ENCODE results near the gene CDH18. TPM values are rescaled to one million over a fixed set of nuclear protein-coding genes. Genes with fewer than 3 reads are reported as not detected.

Gene CDH18, protein sequence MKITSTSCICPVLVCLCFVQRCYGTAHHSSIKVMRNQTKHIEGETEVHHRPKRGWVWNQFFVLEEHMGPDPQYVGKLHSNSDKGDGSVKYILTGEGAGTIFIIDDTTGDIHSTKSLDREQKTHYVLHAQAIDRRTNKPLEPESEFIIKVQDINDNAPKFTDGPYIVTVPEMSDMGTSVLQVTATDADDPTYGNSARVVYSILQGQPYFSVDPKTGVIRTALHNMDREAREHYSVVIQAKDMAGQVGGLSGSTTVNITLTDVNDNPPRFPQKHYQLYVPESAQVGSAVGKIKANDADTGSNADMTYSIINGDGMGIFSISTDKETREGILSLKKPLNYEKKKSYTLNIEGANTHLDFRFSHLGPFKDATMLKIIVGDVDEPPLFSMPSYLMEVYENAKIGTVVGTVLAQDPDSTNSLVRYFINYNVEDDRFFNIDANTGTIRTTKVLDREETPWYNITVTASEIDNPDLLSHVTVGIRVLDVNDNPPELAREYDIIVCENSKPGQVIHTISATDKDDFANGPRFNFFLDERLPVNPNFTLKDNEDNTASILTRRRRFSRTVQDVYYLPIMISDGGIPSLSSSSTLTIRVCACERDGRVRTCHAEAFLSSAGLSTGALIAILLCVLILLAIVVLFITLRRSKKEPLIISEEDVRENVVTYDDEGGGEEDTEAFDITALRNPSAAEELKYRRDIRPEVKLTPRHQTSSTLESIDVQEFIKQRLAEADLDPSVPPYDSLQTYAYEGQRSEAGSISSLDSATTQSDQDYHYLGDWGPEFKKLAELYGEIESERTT
- total RNA-seq, result not detected

DNA sequence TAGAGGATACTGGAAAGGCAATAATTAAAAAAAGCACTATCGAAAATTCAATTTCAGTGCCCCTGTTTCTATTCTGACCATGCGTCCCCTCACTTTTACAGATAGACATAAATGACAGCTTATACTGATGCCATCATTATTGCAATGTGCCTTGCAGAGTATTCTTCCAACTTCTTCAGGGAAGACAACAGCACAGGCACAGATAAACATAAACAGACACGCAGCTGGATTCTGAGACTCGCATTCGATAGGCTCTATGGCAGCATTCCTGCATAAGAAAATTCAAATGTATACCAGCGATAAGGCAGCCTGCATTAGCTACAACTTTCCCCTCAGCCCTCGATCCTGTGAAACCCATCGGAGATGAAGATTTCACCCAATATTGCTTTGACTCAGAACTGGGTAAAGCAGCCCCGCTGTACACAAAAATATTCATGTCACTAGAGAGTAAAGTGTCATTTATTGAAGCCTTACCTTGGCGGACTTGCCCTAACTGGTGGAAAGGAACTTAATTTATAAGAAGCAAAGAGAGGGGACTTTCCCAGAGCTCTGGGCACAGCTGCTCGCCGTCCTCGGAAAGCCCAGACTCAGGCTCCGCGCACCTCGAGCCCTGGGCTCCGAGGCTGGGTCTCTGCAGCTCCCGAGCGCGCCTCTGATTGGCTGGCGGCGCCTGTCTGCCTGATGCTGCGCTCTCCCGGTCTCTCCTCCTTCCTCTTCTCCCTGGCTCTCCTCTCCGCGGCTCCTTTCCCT, at the start of gene CDH18:
CDH18 (minus strand) TSS at position 589 of the 750 bp plus-strand sequence. CDS start 149,214 bp downstream, outside the sequence.
- no peak within 1 kb of the TSS for H3K4me3 ChIP-seq
- TF ChIP-seq, protein P1, sequence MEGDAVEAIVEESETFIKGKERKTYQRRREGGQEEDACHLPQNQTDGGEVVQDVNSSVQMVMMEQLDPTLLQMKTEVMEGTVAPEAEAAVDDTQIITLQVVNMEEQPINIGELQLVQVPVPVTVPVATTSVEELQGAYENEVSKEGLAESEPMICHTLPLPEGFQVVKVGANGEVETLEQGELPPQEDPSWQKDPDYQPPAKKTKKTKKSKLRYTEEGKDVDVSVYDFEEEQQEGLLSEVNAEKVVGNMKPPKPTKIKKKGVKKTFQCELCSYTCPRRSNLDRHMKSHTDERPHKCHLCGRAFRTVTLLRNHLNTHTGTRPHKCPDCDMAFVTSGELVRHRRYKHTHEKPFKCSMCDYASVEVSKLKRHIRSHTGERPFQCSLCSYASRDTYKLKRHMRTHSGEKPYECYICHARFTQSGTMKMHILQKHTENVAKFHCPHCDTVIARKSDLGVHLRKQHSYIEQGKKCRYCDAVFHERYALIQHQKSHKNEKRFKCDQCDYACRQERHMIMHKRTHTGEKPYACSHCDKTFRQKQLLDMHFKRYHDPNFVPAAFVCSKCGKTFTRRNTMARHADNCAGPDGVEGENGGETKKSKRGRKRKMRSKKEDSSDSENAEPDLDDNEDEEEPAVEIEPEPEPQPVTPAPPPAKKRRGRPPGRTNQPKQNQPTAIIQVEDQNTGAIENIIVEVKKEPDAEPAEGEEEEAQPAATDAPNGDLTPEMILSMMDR (IDR thresholded peaks at IDR 0.05), result no peak
- TF ChIP-seq POLR2A (IDR thresholded peaks at IDR 0.05), result no peak
- DNase-seq, result peak in 1 of 3 donors; percentile 44

DNA sequence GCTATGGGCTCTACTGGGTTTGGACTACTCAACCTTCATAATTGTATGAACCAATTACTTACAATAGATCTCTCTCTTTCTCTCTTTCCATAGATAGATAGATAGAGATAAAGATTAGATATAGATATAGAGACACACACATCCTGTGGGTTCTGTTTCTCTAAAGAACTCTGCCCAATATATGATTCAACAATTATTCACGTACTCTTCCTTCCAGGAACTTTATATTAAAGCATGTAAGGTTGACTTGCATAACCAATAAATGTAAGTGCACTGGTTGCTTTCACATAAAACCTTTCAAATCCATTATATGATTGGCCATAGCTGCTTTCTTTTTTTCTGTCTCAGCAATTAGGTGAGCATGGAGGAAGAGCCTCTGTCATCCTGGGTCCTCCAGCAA, 46.7 kb upstream of the CDH18 start:
- no peaks in the 10 kb centered on the region for H3K9me3 ChIP-seq
- TF ChIP-seq POLR2A (IDR thresholded peaks at IDR 0.05), result no peak
- TF ChIP-seq, protein P1 (IDR thresholded peaks at IDR 0.05), result no peak
- no peak for DNase-seq
- H3K36me3 ChIP-seq, result no peaks in the 10 kb centered on the region
- no peaks in the 10 kb centered on the region for H3K4me1 ChIP-seq
- no peak overlapping the region for H3K27ac ChIP-seq
- no peak overlapping the region for H3K4me3 ChIP-seq
- no peaks in the 10 kb centered on the region for H3K27me3 ChIP-seq

More for the DNA sequence above, at the start of gene CDH18:
- no peaks in the 10 kb centered on the region for H3K9me3 ChIP-seq
- no peak within 1 kb of the TSS for H3K27ac ChIP-seq
- no peaks in the 10 kb centered on the region for H3K36me3 ChIP-seq
- H3K4me1 ChIP-seq, result no peaks in the 10 kb centered on the region
- no peaks in the 10 kb centered on the region for H3K27me3 ChIP-seq

DNA sequence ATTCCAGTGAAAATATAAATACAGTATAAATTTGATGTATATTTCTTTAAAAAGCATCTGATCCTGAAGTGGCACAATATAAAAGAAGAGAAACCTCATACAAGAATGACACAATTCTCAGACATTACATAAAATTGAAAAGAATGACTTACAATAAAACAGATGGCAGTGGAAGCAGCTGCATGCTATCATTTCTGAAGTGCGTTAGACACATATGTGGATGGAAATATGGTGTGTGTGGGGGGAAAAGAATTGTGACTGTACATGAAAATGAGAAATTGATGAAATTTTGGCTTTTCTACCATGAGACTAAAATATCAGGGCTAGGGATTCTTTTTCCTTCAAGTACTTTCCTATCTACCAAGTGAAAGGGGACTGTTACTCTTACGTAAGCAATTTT, 45.9 kb upstream of the CDH18 start:
- TF ChIP-seq, protein P1 (IDR thresholded peaks at IDR 0.05), result no peak
- no peak for TF ChIP-seq POLR2A (IDR thresholded peaks at IDR 0.05)
- H3K27ac ChIP-seq, result no peak overlapping the region
- no peaks in the 10 kb centered on the region for H3K4me1 ChIP-seq
- no peaks in the 10 kb centered on the region for H3K36me3 ChIP-seq
- DNase-seq, result no peak
- no peak overlapping the region for H3K4me3 ChIP-seq
- H3K9me3 ChIP-seq, result no peaks in the 10 kb centered on the region
- H3K27me3 ChIP-seq, result no peaks in the 10 kb centered on the region

DNA sequence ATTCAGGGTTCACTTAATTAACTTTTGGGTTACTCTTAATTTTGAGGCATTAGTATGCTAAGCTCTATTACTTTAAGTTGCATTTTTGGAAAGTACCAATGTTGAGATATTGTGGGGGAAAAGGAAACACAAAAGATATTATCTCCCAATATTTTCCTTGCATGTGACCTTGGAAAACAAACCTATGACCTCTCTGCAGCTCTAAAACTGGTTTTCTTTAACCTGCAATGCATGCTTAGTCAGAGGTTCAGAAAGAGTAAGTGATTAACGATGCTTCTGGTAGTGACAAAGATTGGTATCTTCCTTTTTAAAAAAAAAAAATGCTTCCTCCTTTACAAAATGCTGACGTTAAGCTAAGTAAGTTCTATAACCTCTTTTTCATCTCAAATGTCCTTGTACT, 44.9 kb upstream of the CDH18 start:
- no peaks in the 10 kb centered on the region for H3K27me3 ChIP-seq
- TF ChIP-seq, protein P1 (IDR thresholded peaks at IDR 0.05), result no peak
- TF ChIP-seq POLR2A (IDR thresholded peaks at IDR 0.05), result no peak
- DNase-seq, result no peak

DNA sequence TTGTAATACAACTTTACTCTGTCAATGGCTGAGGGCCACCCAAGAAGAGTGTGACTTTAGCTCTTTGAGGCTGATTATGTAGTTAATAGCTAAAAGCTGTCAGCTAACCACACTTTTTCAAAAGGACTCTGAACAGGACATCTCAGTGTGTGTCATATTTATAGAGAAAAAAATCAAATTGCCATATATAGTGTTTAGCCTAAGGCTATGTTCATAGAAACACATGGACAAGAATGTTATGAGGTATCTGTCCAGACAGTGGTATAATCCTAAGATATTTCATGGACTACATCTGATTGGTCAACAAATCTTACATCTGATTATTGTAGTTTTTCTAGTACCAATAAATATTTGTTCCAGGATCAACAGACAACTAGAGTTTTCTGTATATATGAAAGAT, 42.1 kb upstream of the CDH18 start:
- Histone ChIP-seq H3K9me3 (no peaks in the 10 kb centered on the region), H3K36me3 (no peaks in the 10 kb centered on the region), H3K27ac (no peak overlapping the region), H3K4me1 (no peaks in the 10 kb centered on the region), H3K27me3 (no peaks in the 10 kb centered on the region), H3K4me3 (no peak overlapping the region)
- TF ChIP-seq, protein P1 (IDR thresholded peaks at IDR 0.05), result no peak
- no peak for DNase-seq

More for the DNA sequence above, 44.9 kb upstream of the CDH18 start:
- no peaks in the 10 kb centered on the region for H3K36me3 ChIP-seq
- no peaks in the 10 kb centered on the region for H3K4me1 ChIP-seq
- H3K9me3 ChIP-seq, result no peaks in the 10 kb centered on the region
- H3K27ac ChIP-seq, result no peak overlapping the region
- H3K4me3 ChIP-seq, result no peak overlapping the region
